ENCODE data around the gene PSMD1.
"Not testable (repeated sequence)": the region's sequence is repeated elsewhere in the genome, so short reads cannot be mapped to it uniquely, and the experiment has no call there.

PSMD1 gene

DNA sequence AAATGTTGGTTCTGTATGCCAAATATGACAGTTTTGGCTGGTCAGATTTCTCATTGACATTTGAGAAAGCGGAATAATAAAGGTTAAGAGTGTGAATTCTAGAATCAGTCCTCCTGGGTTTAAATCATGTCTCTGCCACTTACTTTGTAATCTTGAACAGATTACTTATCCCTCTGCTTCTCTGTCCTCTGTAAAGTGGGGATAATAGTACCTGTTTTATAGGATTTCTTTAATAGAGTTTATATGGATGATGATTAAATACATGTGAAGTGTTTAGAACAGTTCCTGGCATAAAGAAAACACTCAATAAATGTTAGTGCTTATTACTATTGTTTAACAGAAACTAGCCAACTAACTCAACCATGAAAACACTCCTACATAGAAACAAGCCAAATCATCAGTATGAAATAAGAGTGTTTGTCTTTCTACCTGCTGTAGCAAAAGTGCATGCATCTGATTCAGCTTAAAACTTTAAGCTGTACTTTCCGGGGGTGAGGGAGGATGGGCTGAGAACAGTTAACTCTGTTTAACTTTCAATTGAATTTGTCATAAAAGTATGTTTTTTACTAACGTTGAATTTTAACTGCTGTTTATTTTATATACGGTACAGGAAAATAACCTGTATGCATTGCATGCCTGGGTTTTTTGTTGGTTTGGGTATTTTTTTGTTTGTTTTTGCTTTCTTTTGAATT lies 61.4 kb downstream of the PSMD1 start:
- no peak for DNase-seq

- no peak for DNase-seq
Observed at GRCh38 chr2:231118614-231118942, 61.9 kb downstream of the PSMD1 start.

- DNase-seq, result no peak
Observed at GRCh38 chr2:231123362-231123898, 66.8 kb downstream of the PSMD1 start.

- DNase-seq, result no peak
Observed at GRCh38 chr2:231124838-231125568, 68.3 kb downstream of the PSMD1 start, which contains the start of gene HTR2B. TSS of gene HTR2B (minus strand) at chr2:231125042. CDS start at chr2:231123764, 1,278 bp downstream.

DNA sequence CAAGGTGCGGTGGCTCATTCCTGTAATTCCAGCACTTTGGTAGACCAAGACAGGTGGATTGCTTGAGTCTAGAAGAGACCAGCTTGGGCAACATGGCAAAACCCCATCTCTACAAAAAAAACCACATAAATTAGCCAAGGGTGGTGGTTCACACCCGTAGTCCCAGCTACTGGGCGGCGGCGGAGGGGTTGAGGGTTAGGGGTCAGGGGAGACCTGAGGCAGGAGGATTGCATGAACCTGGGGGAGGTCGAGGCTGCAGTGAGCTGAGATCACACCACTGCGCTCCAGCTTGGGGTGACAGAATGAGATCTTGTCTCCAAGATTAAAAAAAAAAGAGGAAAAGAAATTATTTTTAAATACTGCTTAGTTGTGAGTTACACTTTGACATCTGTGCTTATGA lies 69.5 kb downstream of the PSMD1 start:
- no peak for DNase-seq

DNA sequence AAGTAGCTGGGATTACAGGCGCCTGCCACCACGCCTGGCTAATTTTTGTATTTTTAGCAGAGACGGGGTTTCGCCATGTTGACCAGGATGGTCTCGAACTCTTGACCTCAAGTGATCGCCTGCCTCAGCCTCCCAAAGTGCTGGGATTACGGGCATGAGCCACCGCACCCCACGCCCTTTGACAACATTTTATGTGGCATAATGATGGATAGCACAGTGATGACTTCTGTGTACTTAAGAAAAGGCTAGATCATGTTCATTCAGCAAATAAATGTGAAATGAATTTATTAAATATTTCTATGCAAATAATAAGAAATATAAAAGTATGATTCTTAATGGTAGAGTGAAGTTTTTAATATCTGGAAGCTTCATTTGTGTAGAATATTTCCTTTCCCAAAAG lies 70.8 kb downstream of the PSMD1 start:
- no peak for DNase-seq

DNA sequence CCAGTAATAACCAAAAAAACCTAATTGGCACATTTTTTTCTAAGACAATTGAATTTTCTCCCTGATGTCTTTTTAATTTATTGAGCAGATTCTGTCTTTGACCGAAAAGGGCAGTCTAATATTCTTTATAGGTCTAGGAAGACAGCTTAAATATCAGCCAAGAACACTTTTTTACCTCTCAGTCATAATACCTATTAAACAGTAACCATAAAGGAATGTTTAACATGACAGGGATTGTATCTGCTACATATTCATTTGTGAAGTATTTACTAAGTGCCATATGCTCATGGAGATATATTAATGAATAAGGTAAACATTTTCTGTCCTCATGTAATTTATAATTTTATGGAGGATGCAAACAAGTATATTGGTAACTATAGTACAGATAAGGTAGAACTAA lies 71.3 kb downstream of the PSMD1 start:
- DNase-seq, result no peak

- DNase-seq, result no peak
Observed at GRCh38 chr2:231128541-231128940, 71.9 kb downstream of the PSMD1 start.

GRCh38 chr2:231129216-231129615 lies 72.5 kb downstream of the PSMD1 start:
- DNase-seq, result no peak

- DNase-seq, result no peak
Observed at GRCh38 chr2:231130336-231131056, 73.8 kb downstream of the PSMD1 start.

DNA sequence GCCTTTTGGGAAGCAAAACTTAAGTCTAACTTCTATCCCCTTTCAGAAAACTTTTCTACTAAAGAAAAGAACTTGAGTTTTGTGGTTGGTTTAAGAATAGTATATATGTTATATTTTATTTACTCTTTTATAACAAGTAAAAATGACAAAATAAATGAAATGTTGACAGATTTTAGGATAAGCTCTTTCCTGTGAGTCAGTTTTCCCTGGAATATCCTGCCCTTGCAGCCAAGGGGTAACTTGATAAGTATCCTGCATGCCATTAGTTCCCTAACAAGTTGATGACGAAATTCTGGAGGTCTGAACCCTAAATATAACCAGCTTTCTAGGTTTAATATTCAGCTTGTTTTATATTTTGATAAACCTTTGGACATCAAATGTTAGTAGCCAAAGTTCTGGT lies 75.5 kb downstream of the PSMD1 start:
- no peak for DNase-seq

GRCh38 chr2:231133365-231134099 lies 76.9 kb downstream of the PSMD1 start:
- DNase-seq, result no peak

DNA sequence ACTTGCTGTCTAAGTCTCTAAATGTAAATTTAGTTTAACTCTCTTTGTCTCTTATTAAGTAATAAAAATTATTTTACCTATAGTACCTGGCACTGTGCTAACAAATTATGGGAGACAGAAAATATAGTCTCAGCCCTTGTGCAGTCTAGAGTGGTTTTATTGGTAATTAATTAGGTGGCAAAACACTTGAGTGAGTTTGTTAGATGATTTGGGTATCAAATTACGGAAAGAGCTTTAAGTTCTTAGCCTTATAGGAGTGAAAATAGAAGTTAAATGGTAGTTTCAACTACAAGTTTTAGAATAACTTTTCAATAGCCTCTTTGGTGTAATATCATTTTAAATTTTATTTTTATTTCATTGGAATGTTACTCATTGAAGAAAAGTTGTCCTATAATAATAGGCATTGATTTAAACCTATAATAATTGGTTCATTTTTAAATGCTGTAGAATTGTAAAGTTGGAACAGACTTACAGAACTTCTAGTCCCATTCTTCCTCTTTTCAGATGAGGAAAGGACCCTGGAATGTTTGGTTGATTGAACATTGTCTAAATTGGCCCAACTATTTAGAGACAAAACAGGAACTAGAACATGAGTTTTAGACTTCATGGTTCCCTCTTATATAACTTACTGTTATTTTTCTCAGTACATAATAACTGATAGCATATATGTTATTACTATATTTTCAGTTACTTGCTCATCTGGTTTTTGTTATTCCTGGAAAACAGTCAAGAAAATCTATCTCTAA lies 78.4 kb downstream of the PSMD1 start:
- no peak for DNase-seq

DNA sequence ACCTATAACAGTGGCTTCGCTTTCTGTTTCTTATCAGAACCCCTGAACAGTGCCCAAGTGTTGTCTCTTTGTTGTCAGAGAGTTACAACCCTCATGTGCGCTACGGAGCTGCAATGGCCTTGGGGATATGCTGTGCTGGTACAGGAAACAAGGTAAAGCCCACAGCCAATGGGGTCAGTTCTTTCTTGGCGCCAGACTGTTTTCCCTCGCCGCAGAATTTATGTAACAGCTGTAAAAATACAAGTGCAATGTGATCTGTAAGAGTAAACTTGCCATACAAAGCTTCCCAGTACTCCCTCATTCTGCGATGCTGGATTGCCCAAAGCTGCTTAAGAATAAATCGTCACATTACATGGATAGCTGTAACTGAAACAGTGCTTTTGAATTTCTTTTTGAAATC lies 82.0 kb downstream of the PSMD1 start:
- no peak for DNase-seq

- DNase-seq, result no peak
Observed at GRCh38 chr2:231139796-231140195, 83.1 kb downstream of the PSMD1 start.

GRCh38 chr2:231140808-231141207 lies 84.1 kb downstream of the PSMD1 start:
- DNase-seq, result not testable (repeated sequence)

DNA sequence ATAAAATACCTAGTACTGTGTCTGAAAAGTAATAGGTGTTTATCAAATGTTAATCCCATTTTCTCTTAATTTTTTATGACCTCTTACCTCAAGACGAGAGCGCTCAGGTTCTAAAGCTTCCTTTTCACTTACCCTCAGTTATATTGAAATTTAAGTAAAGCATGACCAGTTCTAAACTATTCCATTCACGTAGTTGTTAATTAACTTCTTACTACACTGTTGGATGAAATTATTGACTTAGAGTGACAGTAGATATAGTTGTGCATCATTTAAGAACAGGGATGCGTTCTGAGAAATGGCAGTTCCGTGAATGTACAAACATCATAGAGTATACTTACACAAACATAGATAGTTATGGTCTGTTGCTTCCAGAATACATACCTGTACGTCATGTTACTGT lies 88.2 kb downstream of the PSMD1 start:
- DNase-seq, result no peak

DNA sequence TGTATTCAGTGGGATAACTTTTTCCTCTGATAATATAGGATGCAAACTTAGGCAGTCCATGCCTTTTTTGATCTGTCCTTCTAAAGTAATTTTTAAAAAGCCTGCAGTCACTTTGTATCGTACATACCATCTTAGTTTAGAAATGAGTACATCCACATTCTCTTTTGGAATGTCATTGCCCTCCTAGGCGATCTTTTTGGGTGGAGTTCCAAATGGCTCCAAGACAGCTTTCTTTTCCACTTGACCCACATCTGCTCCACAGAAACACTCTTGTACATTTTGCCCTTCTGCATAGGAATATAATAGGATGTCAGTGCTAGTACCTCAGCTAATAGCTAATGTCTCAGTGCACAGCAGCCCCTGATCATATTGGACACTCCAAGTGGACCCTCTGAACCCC lies 90.0 kb downstream of the PSMD1 start:
- DNase-seq, result no peak

- no peak for DNase-seq
Observed at GRCh38 chr2:231152800-231153557, 96.3 kb downstream of the PSMD1 start.

- no peak for DNase-seq
Observed at GRCh38 chr2:231159306-231159705, 102.6 kb downstream of the PSMD1 start.

- no peak for DNase-seq
Observed at GRCh38 chr2:231160701-231161100, 104.0 kb downstream of the PSMD1 start.
